Measurements from ENCODE around the gene S100A5. TPM values are rescaled to one million over a fixed set of nuclear protein-coding genes. Genes with fewer than 3 reads are reported as not detected.

S100A5 gene
- total and polyA plus RNA-seq, 10 of the 15 experiments (the other 5 are each of a cell fraction or from before 2014, with no cell fraction given): 0.47 to 0.75 (median 0.56) TPM; not detected in 6

DNA sequence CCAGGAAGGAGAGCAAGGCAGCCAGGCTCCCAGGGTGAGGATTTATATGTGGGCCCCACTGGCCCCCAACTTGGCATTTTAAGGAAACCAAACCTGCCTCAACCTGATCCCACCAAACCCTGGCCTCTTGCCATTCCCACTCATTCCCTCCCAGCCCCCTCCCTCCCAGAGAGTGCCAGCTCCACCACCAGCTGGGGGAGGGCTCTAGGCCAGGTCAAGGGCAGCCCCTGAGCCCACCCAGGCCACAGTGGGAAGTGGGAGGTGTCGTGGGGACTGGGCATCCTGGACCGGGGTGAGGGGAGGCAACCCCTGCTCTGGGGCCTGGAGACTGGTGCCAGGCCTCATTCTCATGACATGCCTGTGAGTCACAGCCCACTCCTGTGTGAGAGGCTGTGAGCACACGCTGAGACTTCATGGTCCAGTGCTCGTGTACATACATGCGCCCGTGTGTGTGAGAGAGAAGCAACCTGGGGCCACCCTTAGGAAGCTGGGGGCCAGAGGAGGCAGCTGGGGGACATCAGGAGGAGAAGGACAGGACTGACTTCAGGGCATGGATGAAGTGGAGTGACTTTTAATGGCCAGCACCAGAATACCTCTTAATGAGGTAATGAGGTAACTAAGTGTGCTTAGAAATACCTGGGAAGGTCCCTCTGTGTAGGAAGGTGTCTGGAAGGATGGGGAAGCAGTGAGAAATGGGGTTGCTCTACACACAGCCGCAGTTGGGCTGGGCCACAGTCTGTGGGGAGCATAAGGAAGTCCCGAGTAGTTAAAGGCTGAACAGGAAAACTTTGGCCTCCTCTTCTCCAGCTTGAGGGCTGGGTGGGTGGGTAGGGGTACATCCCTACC is 25.0 kb upstream of the S100A5 start, which contains the start of gene S100A2 (continued):
- TF ChIP-seq TCF12 (IDR thresholded peaks at IDR 0.05; ENCODE audit: low read depth, low read length): 0 out of 2 replicates have a peak, but pooled peaks have one; percentile 19
- TF ChIP-seq, protein P1, sequence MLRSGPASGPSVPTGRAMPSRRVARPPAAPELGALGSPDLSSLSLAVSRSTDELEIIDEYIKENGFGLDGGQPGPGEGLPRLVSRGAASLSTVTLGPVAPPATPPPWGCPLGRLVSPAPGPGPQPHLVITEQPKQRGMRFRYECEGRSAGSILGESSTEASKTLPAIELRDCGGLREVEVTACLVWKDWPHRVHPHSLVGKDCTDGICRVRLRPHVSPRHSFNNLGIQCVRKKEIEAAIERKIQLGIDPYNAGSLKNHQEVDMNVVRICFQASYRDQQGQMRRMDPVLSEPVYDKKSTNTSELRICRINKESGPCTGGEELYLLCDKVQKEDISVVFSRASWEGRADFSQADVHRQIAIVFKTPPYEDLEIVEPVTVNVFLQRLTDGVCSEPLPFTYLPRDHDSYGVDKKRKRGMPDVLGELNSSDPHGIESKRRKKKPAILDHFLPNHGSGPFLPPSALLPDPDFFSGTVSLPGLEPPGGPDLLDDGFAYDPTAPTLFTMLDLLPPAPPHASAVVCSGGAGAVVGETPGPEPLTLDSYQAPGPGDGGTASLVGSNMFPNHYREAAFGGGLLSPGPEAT (IDR thresholded peaks at IDR 0.05; ENCODE audit: low read depth): peak; percentile 14; the same call in 1 of the 2 replicates
- TF ChIP-seq, protein P2, sequence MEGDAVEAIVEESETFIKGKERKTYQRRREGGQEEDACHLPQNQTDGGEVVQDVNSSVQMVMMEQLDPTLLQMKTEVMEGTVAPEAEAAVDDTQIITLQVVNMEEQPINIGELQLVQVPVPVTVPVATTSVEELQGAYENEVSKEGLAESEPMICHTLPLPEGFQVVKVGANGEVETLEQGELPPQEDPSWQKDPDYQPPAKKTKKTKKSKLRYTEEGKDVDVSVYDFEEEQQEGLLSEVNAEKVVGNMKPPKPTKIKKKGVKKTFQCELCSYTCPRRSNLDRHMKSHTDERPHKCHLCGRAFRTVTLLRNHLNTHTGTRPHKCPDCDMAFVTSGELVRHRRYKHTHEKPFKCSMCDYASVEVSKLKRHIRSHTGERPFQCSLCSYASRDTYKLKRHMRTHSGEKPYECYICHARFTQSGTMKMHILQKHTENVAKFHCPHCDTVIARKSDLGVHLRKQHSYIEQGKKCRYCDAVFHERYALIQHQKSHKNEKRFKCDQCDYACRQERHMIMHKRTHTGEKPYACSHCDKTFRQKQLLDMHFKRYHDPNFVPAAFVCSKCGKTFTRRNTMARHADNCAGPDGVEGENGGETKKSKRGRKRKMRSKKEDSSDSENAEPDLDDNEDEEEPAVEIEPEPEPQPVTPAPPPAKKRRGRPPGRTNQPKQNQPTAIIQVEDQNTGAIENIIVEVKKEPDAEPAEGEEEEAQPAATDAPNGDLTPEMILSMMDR (IDR thresholded peaks at IDR 0.05 in 2 of 3, conservative IDR thresholded peaks at IDR 0.05 in 1 of 3; ENCODE audit: control insufficient read depth in 2 of 3, extremely low read depth in 1 of 3, insufficient read depth in 1 of 3, low read depth in 3 of 3, low read length in 3 of 3): no peak
- peak; percentile 51; the same call in 1 of the 2 replicates for TF ChIP-seq ATF7 (IDR thresholded peaks at IDR 0.05; ENCODE audit: low read depth)
- TF ChIP-seq POLR2A (IDR thresholded peaks at IDR 0.05; ENCODE audit: low read depth, low read length): no peak
- TF ChIP-seq NBN (IDR thresholded peaks at IDR 0.05): no peak
- TF ChIP-seq, protein P3, sequence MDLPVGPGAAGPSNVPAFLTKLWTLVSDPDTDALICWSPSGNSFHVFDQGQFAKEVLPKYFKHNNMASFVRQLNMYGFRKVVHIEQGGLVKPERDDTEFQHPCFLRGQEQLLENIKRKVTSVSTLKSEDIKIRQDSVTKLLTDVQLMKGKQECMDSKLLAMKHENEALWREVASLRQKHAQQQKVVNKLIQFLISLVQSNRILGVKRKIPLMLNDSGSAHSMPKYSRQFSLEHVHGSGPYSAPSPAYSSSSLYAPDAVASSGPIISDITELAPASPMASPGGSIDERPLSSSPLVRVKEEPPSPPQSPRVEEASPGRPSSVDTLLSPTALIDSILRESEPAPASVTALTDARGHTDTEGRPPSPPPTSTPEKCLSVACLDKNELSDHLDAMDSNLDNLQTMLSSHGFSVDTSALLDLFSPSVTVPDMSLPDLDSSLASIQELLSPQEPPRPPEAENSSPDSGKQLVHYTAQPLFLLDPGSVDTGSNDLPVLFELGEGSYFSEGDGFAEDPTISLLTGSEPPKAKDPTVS (IDR thresholded peaks at IDR 0.05; ENCODE audit: low read depth, low read length): no peak
- peak; percentile 22 to 37; a peak in 2 of 4 replicates for TF ChIP-seq IKZF2 (IDR thresholded peaks at IDR 0.05)
- no peak for TF ChIP-seq ZSCAN29 (IDR thresholded peaks at IDR 0.05)
- no peak for TF ChIP-seq NR2C1 (IDR thresholded peaks at IDR 0.05)
- TF ChIP-seq EP300 (IDR thresholded peaks at IDR 0.05; ENCODE audit: borderline replicate concordance in 1 of 2, control insufficient read depth in 1 of 2, low read depth in 2 of 2, low read length in 2 of 2): no peak
- TF ChIP-seq BCL11A (IDR thresholded peaks at IDR 0.05; ENCODE audit: low read depth, low read length): no peak
- peak; percentile 14; the same call in 1 of the 2 replicates for TF ChIP-seq ZNF384 (IDR thresholded peaks at IDR 0.05; ENCODE audit: borderline replicate concordance, low read depth, low read length)
- TF ChIP-seq, protein P4, sequence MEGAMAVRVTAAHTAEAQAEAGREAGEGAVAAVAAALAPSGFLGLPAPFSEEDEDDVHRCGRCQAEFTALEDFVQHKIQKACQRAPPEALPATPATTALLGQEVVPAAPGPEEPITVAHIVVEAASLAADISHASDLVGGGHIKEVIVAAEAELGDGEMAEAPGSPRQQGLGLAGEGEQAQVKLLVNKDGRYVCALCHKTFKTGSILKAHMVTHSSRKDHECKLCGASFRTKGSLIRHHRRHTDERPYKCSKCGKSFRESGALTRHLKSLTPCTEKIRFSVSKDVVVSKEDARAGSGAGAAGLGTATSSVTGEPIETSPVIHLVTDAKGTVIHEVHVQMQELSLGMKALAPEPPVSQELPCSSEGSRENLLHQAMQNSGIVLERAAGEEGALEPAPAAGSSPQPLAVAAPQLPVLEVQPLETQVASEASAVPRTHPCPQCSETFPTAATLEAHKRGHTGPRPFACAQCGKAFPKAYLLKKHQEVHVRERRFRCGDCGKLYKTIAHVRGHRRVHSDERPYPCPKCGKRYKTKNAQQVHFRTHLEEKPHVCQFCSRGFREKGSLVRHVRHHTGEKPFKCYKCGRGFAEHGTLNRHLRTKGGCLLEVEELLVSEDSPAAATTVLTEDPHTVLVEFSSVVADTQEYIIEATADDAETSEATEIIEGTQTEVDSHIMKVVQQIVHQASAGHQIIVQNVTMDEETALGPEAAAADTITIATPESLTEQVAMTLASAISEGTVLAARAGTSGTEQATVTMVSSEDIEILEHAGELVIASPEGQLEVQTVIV (IDR thresholded peaks at IDR 0.05; ENCODE audit: borderline replicate concordance, partially characterized antibody): no peak
- TF ChIP-seq IKZF1 (conservative IDR thresholded peaks at IDR 0.05): peak; percentile 14
- TF ChIP-seq RUNX3 (IDR thresholded peaks at IDR 0.05; ENCODE audit: low read length): no peak
- TF ChIP-seq POLR2AphosphoS5 (IDR thresholded peaks at IDR 0.05; ENCODE audit: low read length): no peak
- no peak for TF ChIP-seq SP1 (IDR thresholded peaks at IDR 0.05; ENCODE audit: low read depth, low read length)
- TF ChIP-seq CBX5 (IDR thresholded peaks at IDR 0.05; ENCODE audit: low read depth): no peak
- TF ChIP-seq, protein P5, sequence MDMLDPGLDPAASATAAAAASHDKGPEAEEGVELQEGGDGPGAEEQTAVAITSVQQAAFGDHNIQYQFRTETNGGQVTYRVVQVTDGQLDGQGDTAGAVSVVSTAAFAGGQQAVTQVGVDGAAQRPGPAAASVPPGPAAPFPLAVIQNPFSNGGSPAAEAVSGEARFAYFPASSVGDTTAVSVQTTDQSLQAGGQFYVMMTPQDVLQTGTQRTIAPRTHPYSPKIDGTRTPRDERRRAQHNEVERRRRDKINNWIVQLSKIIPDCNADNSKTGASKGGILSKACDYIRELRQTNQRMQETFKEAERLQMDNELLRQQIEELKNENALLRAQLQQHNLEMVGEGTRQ (IDR thresholded peaks at IDR 0.05; ENCODE audit: borderline replicate concordance, low read depth, low read length): no peak

Measured in GM12878 (cell line).